K562 (cell line): ENCODE measurements around the gene KCNH3. TPM values are rescaled to one million over a fixed set of nuclear protein-coding genes. Genes with fewer than 3 reads are reported as not detected.
A peak's percentile ranks its signal among the peaks of the same experiment; 100 is the strongest.

Experiments used
- C11orf30 ChIP-seq: fragments of 450-650 bp; IDR thresholded peaks from 2 replicates; pipeline ENCODE4 v1.6.1; 2016; ENCODE audit warnings: low read depth, mild to moderate bottlenecking
- CEBPG ChIP-seq, 3 experiments: fragments of 200-800 bp in 1 of 3; sonication (Bioruptor generic) in 1 of 3; sonication (generic) in 1 of 3; formaldehyde crosslinking in 1 of 3; IDR thresholded peaks in 2 of 3; conservative IDR thresholded peaks in 1 of 3; 2 replicates each; pipeline versions ENCODE4 v1.6.1 to v1.8.0; 2016 to 2022; ENCODE audit warnings: missing compliant biosample characterization in 2 of 3, missing genetic modification characterization in 2 of 3, mild to moderate bottlenecking in 1 of 3, missing genetic modification reagents in 1 of 3
- CTBP1 ChIP-seq: fragments of 450-650 bp; IDR thresholded peaks from 2 replicates; pipeline ENCODE4 v1.6.1; 2016; ENCODE audit warnings: borderline replicate concordance
- DDX20 ChIP-seq: fragments of 450-650 bp; IDR thresholded peaks from 2 replicates; pipeline ENCODE4 v1.6.1; 2016; ENCODE audit warnings: missing genetic modification characterization, low read depth, mild to moderate bottlenecking, missing compliant biosample characterization, moderate library complexity
- ELF2 ChIP-seq: fragments of 250-450 bp; sonication (Bioruptor Pico); IDR thresholded peaks from 2 replicates; pipeline ENCODE4 v1.5.0; 2021; ENCODE audit warnings: mild to moderate bottlenecking
- EZH2 ChIP-seq: IDR thresholded peaks from 2 replicates; pipeline ENCODE4 v1.6.1; 2012; ENCODE audit warnings: low read depth, mild to moderate bottlenecking, inconsistent platforms, low read length, borderline replicate concordance
- GTF2A2 ChIP-seq: IDR thresholded peaks from 2 replicates; pipeline ENCODE4 v1.6.1; 2016; ENCODE audit warnings: mild to moderate bottlenecking, missing genetic modification characterization, missing compliant biosample characterization
- HDAC1 ChIP-seq, 2 experiments: fragments of 450-650 bp; IDR thresholded peaks; 2 replicates each; pipeline ENCODE4 v1.6.1; 2016 to 2017; ENCODE audit warnings: inconsistent platforms in 1 of 2, mild to moderate bottlenecking in 1 of 2, moderate library complexity in 1 of 2
- KAT7 ChIP-seq: sonication (generic); formaldehyde crosslinking; IDR thresholded peaks from 2 replicates; pipeline ENCODE4 v1.8.0; 2022; ENCODE audit warnings: missing genetic modification reagents, mild to moderate bottlenecking, borderline replicate concordance
- MYBL2 ChIP-seq, 2 experiments: fragments of 450-650 bp in 1 of 2; sonication (generic) in 1 of 2; formaldehyde crosslinking in 1 of 2; IDR thresholded peaks; 2 replicates each; pipeline versions ENCODE4 v1.6.1 to v1.8.1; 2017 to 2022; ENCODE audit warnings: borderline replicate concordance in 1 of 2, inconsistent platforms in 1 of 2, low read depth in 1 of 2, mild to moderate bottlenecking in 1 of 2, missing genetic modification reagents in 1 of 2, moderate library complexity in 1 of 2
- POLR2G ChIP-seq: fragments of 200-400 bp; formaldehyde crosslinking; IDR thresholded peaks from 2 replicates; pipeline ENCODE4 v1.6.1; 2017; ENCODE audit warnings: low read depth, mild to moderate bottlenecking, antibody characterized with exemption, low read length, moderate library complexity
- SMAD4 ChIP-seq: fragments of 250-450 bp; sonication (Bioruptor Pico); conservative IDR thresholded peaks from 2 replicates; pipeline ENCODE4 v1.8.0; 2021; ENCODE audit warnings: inconsistent platforms, mild to moderate bottlenecking, moderate library complexity
- XRCC5 ChIP-seq: fragments of 200-400 bp; formaldehyde crosslinking; IDR thresholded peaks from 2 replicates; pipeline ENCODE4 v1.6.1; 2017; ENCODE audit warnings: low read depth, mild to moderate bottlenecking, low read length
- ZZZ3 ChIP-seq: fragments of 450-650 bp; IDR thresholded peaks from 2 replicates; pipeline ENCODE4 v1.6.1; 2016; ENCODE audit warnings: antibody characterized with exemption, mild to moderate bottlenecking, moderate library complexity
- polyA plus RNA-seq, 8 experiments: library from polyadenylated mRNA; depleted of rRNA in 4 of 8; stranded (reverse) in 5 of 8; unstranded in 3 of 8; fragments of >200 nt; fragmentation: Nextera tagmentation in 2 of 8; fragmentation: Illumina TruSeq in 1 of 8; extraction: Ambion mirVana in 2 of 8; extraction: Trizol in 1 of 8; gene quantifications; 2 replicates each; pipeline versions ENCODE4 v1.2.1 to v1.2.3, GENCODE V29; 2011 to 2014; ENCODE audit warnings: inconsistent platforms in 1 of 8, missing spikeins in 1 of 8
- total RNA-seq, 7 experiments: library from RNA; depleted of rRNA in 6 of 7; stranded (reverse); fragments of >200 nt in 6 of 7; fragmentation: Illumina TruSeq in 2 of 7; extraction: Trizol in 2 of 7; gene quantifications; 2 replicates each; pipeline versions ENCODE4 v1.2.1 to v1.2.3, GENCODE V29; 2011 to 2021; ENCODE audit warnings: low replicate concordance in 1 of 7
- TF ChIP-seq, protein P1 (sequence below): fragments of 450-650 bp; IDR thresholded peaks from 2 replicates; pipeline ENCODE4 v1.6.1; 2016; ENCODE audit warnings: borderline replicate concordance
- TF ChIP-seq, protein P2 (sequence below): fragments of 450-650 bp; IDR thresholded peaks from 2 replicates; pipeline ENCODE4 v1.6.1; 2017; ENCODE audit warnings: antibody characterized with exemption, mild to moderate bottlenecking
- TF ChIP-seq, protein P3 (sequence below), 2 experiments: fragments of 450-650 bp in 1 of 2; sonication (generic) in 1 of 2; formaldehyde crosslinking in 1 of 2; IDR thresholded peaks in 1 of 2; conservative IDR thresholded peaks in 1 of 2; 2 replicates each; pipeline versions ENCODE4 v1.6.1 to v1.8.1; 2016 to 2023; ENCODE audit warnings: mild to moderate bottlenecking in 2 of 2, moderate library complexity in 2 of 2, inconsistent platforms in 1 of 2, missing genetic modification reagents in 1 of 2

The KCNH3 gene
- total and polyA plus RNA-seq, 9 of the 15 experiments (the other 6 are each of a cell fraction or from before 2014, with no cell fraction given), result 0.01 to 0.09 TPM; not detected in 7

DNA sequence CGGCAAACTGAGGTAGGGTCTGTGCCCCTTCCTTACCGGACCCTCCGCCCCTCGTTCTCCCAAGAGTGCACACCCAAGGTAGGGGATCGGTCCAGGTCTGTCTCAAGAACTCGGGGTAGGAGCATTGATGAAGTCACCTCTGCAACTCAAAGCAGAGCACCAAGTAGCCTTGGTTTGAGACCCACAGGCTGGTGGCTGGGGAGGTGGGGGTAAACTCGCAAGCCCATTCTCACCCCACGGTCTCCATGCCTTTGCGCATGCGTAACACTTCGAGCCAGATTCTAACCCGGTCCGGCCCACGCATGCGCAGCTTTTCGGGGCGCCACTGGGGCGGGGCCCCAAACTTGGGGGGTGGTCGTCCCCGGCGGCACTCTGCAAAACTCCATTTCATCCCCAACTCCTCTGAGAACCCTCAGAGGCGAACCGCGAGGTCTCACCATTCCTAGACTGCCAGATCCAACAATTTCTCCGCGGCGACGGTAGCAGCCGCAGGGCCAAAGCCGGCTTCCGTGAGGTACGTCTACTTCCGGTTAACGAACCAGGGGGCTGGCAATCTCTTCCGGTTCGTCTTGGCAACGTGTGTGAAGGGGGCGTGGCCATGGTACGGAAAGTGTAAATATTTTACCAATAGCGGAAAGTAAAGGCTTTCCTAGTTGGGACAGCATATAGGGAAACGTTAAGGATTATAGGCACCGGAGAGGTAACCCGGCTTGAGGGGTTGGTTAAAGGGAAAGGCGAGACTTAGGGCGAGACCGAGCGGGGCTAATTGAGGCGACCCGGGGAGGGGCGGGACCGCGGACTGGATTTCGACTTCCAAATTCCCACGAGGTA, 29.0 kb downstream of the KCNH3 start, which contains the start of gene MCRS1 (continued):
- TF ChIP-seq, protein P1, sequence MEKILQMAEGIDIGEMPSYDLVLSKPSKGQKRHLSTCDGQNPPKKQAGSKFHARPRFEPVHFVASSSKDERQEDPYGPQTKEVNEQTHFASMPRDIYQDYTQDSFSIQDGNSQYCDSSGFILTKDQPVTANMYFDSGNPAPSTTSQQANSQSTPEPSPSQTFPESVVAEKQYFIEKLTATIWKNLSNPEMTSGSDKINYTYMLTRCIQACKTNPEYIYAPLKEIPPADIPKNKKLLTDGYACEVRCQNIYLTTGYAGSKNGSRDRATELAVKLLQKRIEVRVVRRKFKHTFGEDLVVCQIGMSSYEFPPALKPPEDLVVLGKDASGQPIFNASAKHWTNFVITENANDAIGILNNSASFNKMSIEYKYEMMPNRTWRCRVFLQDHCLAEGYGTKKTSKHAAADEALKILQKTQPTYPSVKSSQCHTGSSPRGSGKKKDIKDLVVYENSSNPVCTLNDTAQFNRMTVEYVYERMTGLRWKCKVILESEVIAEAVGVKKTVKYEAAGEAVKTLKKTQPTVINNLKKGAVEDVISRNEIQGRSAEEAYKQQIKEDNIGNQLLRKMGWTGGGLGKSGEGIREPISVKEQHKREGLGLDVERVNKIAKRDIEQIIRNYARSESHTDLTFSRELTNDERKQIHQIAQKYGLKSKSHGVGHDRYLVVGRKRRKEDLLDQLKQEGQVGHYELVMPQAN, result peak; percentile 99
- peak; percentile 54 to 98; a peak in 3 of 4 replicates for TF ChIP-seq HDAC1 (IDR thresholded peaks at IDR 0.05)
- TF ChIP-seq XRCC5, result peak; percentile 71; the same call in 1 of the 2 replicates
- TF ChIP-seq, protein P2, sequence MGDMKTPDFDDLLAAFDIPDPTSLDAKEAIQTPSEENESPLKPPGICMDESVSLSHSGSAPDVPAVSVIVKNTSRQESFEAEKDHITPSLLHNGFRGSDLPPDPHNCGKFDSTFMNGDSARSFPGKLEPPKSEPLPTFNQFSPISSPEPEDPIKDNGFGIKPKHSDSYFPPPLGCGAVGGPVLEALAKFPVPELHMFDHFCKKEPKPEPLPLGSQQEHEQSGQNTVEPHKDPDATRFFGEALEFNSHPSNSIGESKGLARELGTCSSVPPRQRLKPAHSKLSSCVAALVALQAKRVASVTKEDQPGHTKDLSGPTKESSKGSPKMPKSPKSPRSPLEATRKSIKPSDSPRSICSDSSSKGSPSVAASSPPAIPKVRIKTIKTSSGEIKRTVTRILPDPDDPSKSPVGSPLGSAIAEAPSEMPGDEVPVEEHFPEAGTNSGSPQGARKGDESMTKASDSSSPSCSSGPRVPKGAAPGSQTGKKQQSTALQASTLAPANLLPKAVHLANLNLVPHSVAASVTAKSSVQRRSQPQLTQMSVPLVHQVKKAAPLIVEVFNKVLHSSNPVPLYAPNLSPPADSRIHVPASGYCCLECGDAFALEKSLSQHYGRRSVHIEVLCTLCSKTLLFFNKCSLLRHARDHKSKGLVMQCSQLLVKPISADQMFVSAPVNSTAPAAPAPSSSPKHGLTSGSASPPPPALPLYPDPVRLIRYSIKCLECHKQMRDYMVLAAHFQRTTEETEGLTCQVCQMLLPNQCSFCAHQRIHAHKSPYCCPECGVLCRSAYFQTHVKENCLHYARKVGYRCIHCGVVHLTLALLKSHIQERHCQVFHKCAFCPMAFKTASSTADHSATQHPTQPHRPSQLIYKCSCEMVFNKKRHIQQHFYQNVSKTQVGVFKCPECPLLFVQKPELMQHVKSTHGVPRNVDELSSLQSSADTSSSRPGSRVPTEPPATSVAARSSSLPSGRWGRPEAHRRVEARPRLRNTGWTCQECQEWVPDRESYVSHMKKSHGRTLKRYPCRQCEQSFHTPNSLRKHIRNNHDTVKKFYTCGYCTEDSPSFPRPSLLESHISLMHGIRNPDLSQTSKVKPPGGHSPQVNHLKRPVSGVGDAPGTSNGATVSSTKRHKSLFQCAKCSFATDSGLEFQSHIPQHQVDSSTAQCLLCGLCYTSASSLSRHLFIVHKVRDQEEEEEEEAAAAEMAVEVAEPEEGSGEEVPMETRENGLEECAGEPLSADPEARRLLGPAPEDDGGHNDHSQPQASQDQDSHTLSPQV, result peak; percentile 40; the same call in 1 of the 2 replicates
- peak; percentile 88 for TF ChIP-seq KAT7
- TF ChIP-seq MYBL2 (IDR thresholded peaks at IDR 0.05; ENCODE audit: low read depth), result no peak
- TF ChIP-seq MYBL2 (CRISPR knock-in tag; IDR thresholded peaks at IDR 0.05; ENCODE audit: borderline replicate concordance), result no peak
- no peak for TF ChIP-seq GTF2A2
- peak; percentile 31; the same call in 1 of the 2 replicates for TF ChIP-seq CEBPG (CRISPR knock-in tag; IDR thresholded peaks at IDR 0.05)
- no peak for TF ChIP-seq CEBPG (tag; conservative IDR thresholded peaks at IDR 0.05 in 1 of 2, IDR thresholded peaks at IDR 0.05 in 1 of 2)
- peak; percentile 93 for TF ChIP-seq ELF2 (CRISPR knock-in tag)
- TF ChIP-seq C11orf30, result peak; percentile 87
- TF ChIP-seq CTBP1, result peak; percentile 30; the same call in 1 of the 2 replicates
- TF ChIP-seq ZZZ3, result 0 out of 2 replicates have a peak, but pooled peaks have one; percentile 75
- TF ChIP-seq EZH2, result no peak
- TF ChIP-seq, protein P3, sequence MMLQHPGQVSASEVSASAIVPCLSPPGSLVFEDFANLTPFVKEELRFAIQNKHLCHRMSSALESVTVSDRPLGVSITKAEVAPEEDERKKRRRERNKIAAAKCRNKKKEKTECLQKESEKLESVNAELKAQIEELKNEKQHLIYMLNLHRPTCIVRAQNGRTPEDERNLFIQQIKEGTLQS (IDR thresholded peaks at IDR 0.05), result no peak
- TF ChIP-seq, protein P3 (CRISPR knock-in tag; conservative IDR thresholded peaks at IDR 0.05), result no peak; the same call in 1 of the 2 replicates
- TF ChIP-seq SMAD4 (CRISPR knock-in tag), result no peak
- TF ChIP-seq POLR2G, result peak; percentile 89
- TF ChIP-seq DDX20 (tag), result no peak
